Bone marrow (tissue), 2 donors: ENCODE measurements around the gene DMRTA1.
"Not testable (repeated sequence)": the region's sequence is repeated elsewhere in the genome, so short reads cannot be mapped to it uniquely, and the experiment has no call there.

Experiments used
- DNase-seq, 2 donors: peaks; one replicate each; lab custom pipeline; 2025; lab: John Stamatoyannopoulos, UW

Gene DMRTA1

DNA sequence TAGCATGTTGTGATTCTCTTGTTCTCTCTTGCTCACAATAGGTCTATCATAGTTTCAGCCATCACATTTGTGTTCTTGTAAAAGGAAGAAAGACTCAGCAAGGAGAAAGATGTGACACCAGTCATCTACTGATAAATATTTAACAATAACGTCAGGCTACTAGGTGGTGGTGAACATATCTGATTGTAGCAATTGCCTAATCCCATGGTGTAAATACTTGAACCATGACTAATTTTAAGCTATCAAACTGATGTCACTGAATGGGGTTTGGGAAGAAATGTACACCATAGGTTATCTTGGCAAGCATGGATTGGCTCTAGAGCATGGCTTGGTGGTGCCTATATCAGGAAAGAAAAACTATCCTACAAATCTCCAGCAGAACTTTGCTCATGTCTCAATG, 16.6 kb downstream of the DMRTA1 start:
- DNase-seq, result no peak

DNA sequence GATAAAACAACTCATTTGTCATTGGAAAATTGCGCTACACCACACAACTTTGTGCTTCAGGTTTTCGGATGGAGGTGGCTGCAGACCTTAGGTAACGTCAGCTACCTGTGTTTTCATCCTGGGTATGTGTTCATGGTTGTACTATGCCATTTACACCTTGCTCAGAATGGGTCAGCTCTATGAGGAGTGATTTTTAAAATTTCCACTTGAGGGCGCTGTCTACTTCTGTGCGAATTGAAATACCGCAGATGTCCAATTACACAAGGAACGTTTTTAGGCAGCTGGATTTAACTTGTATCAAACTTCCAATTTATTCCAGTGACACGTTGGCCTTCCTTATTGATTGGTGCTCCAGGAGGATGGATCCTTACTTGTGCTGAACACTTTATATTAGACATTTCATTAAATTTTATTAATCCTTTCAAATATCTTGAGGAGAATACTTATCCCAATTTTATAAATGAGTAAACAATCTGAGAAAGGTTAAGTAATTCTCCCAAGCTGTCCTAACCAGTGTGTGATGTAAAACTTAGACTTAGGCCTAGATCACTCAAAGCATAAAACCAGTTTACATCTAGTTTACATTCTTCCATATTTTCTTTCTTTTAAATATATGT, 23.4 kb downstream of the DMRTA1 start:
- DNase-seq, result no peak

DNA sequence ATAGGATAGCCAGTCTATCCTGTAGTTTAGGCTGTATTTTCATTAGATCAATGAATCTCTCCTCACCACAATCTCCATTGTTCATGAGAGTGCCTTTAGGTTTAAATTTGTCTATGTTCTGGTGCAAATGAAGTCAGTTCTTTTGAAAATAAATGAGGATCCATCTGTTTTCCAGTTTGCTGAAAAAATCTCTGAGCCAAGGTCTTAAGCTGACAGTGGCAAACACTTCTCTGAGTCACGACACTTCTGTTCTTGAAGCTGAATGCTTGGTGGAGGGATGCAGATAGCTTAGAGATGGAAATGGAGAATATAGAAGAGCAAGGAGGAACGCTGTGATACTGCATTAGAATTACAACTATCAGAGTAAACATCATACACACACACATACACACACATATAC, 34.9 kb downstream of the DMRTA1 start:
- no peak for DNase-seq

DNA sequence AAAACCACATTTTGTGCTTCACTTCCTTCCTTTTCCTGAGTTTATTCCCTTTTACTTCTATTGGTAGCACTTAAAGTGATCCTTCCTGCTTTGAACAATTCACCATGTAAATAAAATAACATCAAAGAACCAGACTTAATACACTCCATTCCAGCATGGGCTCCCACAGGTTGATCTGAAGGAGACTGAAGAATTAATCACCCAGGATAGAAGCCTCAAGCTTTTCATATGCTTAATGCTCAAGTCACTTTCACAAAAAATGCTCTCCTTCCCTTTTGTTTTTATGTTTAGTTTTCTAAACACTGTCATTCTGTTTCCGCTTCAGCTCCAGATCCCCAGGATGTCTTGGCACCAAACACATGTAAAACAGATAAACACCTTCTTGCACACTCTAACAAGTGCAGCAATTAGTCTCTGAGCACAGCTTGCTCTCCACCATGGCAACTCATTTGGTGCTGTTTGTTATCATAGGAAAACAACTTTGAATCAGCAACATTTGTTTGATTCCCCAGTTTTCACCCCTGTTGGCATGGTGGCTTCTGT, 37.0 kb downstream of the DMRTA1 start:
- DNase-seq, result no peak

DNA sequence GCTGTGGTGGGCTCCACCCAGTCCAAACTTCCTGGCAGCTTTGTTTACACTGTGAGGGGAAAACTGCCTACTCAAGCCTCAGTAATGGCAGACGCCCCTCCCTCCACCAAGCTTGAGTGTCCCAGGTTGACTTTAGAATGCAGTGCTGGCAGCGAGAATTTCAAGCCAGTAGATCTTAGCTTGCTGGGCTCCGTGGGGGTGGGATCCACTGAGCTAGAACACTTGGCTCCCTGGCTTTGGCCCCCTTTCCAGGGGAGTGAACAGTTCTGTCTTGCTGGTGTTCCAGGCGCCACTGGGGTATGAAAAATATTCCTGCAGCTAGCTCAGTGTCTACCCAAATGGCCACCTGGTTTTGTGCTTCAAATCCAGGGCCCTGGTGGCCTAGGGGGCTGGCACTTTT, 49.6 kb downstream of the DMRTA1 start:
- DNase-seq, result not testable (repeated sequence)
